Epithelial cell of proximal tubule (primary cell): ENCODE data around the gene KDM5B. TPM values are rescaled to one million over a fixed set of nuclear protein-coding genes. Genes with fewer than 3 reads are reported as not detected.
A peak's percentile ranks its signal among the peaks of the same experiment; 100 is the strongest.

Source experiments
- DNase-seq: peaks from one replicate; pipeline ENCODE4 v3.0.0-alpha.2; 2011; ENCODE audit warnings: low read depth
- H3K4me3 ChIP-seq: 2 replicates; pipeline ENCODE4 v1.5.1; 2011; ENCODE audit warnings: low read depth, mild to moderate bottlenecking, low read length
- CTCF ChIP-seq: conservative IDR thresholded peaks from 2 replicates; pipeline ENCODE4 v1.5.1; 2012; ENCODE audit warnings: low read depth, mild to moderate bottlenecking, low read length
- total RNA-seq: library from RNA; depleted of rRNA; stranded (reverse); fragments of >200 nt; gene quantifications from 2 replicates; pipeline ENCODE4 v1.2.3, GENCODE V29; 2015

Gene KDM5B
- total RNA-seq, 1 donor from 2014 or later: 46.2 TPM

GRCh38 chr1:202694314-202694713 is 113.9 kb downstream of the KDM5B start:
- no peak overlapping the region for H3K4me3 ChIP-seq
- no peak for DNase-seq
- no peak for TF ChIP-seq CTCF

- DNase-seq: no peak
- peak; percentile 28 for TF ChIP-seq CTCF
- no peak overlapping the region for H3K4me3 ChIP-seq
Measured at GRCh38 chr1:202692959-202693555, 115.2 kb downstream of the KDM5B start.

- DNase-seq: no peak
- H3K4me3 ChIP-seq: no peak overlapping the region
- TF ChIP-seq CTCF: no peak
Measured at GRCh38 chr1:202691816-202692215, 116.4 kb downstream of the KDM5B start.

- DNase-seq: no peak
- no peak for TF ChIP-seq CTCF
- no peak overlapping the region for H3K4me3 ChIP-seq
Measured at GRCh38 chr1:202689493-202690342, 118.5 kb downstream of the KDM5B start.

GRCh38 chr1:202689082-202689481 is 119.1 kb downstream of the KDM5B start:
- H3K4me3 ChIP-seq: no peak overlapping the region
- DNase-seq: no peak
- TF ChIP-seq CTCF: no peak

- H3K4me3 ChIP-seq: no peak overlapping the region
- no peak for DNase-seq
- TF ChIP-seq CTCF: no peak
Measured at GRCh38 chr1:202688401-202688800, 119.8 kb downstream of the KDM5B start.
